Measurements from ENCODE around the gene SNX27.

- TF ChIP-seq, protein P1, sequence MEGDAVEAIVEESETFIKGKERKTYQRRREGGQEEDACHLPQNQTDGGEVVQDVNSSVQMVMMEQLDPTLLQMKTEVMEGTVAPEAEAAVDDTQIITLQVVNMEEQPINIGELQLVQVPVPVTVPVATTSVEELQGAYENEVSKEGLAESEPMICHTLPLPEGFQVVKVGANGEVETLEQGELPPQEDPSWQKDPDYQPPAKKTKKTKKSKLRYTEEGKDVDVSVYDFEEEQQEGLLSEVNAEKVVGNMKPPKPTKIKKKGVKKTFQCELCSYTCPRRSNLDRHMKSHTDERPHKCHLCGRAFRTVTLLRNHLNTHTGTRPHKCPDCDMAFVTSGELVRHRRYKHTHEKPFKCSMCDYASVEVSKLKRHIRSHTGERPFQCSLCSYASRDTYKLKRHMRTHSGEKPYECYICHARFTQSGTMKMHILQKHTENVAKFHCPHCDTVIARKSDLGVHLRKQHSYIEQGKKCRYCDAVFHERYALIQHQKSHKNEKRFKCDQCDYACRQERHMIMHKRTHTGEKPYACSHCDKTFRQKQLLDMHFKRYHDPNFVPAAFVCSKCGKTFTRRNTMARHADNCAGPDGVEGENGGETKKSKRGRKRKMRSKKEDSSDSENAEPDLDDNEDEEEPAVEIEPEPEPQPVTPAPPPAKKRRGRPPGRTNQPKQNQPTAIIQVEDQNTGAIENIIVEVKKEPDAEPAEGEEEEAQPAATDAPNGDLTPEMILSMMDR (IDR thresholded peaks at IDR 0.05; ENCODE audit: low read depth, low read length, missing input control), result peak; percentile 51
- TF ChIP-seq, protein P2, sequence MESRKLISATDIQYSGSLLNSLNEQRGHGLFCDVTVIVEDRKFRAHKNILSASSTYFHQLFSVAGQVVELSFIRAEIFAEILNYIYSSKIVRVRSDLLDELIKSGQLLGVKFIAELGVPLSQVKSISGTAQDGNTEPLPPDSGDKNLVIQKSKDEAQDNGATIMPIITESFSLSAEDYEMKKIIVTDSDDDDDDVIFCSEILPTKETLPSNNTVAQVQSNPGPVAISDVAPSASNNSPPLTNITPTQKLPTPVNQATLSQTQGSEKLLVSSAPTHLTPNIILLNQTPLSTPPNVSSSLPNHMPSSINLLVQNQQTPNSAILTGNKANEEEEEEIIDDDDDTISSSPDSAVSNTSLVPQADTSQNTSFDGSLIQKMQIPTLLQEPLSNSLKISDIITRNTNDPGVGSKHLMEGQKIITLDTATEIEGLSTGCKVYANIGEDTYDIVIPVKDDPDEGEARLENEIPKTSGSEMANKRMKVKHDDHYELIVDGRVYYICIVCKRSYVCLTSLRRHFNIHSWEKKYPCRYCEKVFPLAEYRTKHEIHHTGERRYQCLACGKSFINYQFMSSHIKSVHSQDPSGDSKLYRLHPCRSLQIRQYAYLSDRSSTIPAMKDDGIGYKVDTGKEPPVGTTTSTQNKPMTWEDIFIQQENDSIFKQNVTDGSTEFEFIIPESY (IDR thresholded peaks at IDR 0.05), result no peak
- TF ChIP-seq RAD21 (IDR thresholded peaks at IDR 0.05) (peak; percentile 81 to 88), YY1 (IDR thresholded peaks at IDR 0.05) (no peak), TAF1 (conservative IDR thresholded peaks at IDR 0.05) (no peak), MAX (IDR thresholded peaks at IDR 0.05) (no peak), FOXA1 (IDR thresholded peaks at IDR 0.05) (no peak), REST (IDR thresholded peaks at IDR 0.05) (no peak), EGR1 (IDR thresholded peaks at IDR 0.05; ENCODE audit: low read depth in 2 of 2) (no peak), FOXA2 (IDR thresholded peaks at IDR 0.05) (no peak)
These were observed 81.3 kb downstream of the SNX27 start for GRCh38 chr1:151693057-151693651.
